IPS-15b (cell line): ENCODE measurements around the gene FLT1.

ENCODE experiments used
- H3K27me3 ChIP-seq: one replicate; pipeline ENCODE4 v1.6.1; 2013; ENCODE audit warnings: low read length; ENCODE audit not compliant: control insufficient read depth, insufficient read depth
- H3K36me3 ChIP-seq: one replicate; pipeline ENCODE4 v1.6.1; 2013; ENCODE audit warnings: low read length; ENCODE audit not compliant: control insufficient read depth, insufficient read depth
- H3K4me1 ChIP-seq: one replicate; pipeline ENCODE4 v1.6.1; 2013; ENCODE audit warnings: mild to moderate bottlenecking, low read length; ENCODE audit not compliant: control insufficient read depth, insufficient read depth
- H3K4me3 ChIP-seq: one replicate; pipeline ENCODE4 v1.5.1; 2013; ENCODE audit warnings: low read depth, low read length
- H3K9ac ChIP-seq: one replicate; pipeline ENCODE4 v1.6.1; 2013; ENCODE audit warnings: low read depth, mild to moderate bottlenecking, low read length
- H3K9me3 ChIP-seq: one replicate; pipeline ENCODE4 v1.6.1; 2013; ENCODE audit warnings: mild to moderate bottlenecking, low read length; ENCODE audit not compliant: control insufficient read depth, insufficient read depth

FLT1 gene

DNA sequence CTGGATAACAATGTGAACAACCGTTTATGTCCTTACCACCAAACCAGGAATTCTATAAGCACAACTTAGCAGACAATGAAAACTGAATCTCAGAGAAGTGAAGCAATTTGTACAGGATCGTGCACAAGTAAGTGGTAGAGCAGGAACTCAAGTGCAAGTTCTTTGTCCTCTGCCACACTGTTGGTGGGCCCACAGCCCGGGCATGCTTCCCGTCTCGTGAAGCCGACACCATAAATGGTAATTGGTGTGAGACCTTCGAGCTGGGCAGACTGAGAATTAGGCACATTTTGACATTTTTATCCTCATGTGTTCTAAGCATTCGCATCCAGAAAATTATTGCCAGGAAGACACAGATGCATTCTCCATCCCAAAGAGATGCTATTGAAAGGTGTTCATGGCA lies 27.9 kb upstream of the FLT1 start:
- Histone ChIP-seq H3K9me3 (no peaks in the 10 kb centered on the region), H3K9ac (no peak overlapping the region), H3K4me1 (no peaks in the 10 kb centered on the region), H3K27me3 (no peaks in the 10 kb centered on the region), H3K36me3 (no peaks in the 10 kb centered on the region), H3K4me3 (no peak overlapping the region)

GRCh38 chr13:28513745-28514144 lies 18.8 kb upstream of the FLT1 start:
- Histone ChIP-seq H3K36me3 (no peaks in the 10 kb centered on the region), H3K4me3 (no peak overlapping the region), H3K9me3 (no peaks in the 10 kb centered on the region), H3K4me1 (no peaks in the 10 kb centered on the region), H3K9ac (no peak overlapping the region), H3K27me3 (no peaks in the 10 kb centered on the region)

GRCh38 chr13:28510542-28510941 lies 15.6 kb upstream of the FLT1 start:
- Histone ChIP-seq H3K36me3 (no peaks in the 10 kb centered on the region), H3K4me1 (no peaks in the 10 kb centered on the region), H3K27me3 (no peaks in the 10 kb centered on the region), H3K9me3 (no peaks in the 10 kb centered on the region), H3K9ac (no peak overlapping the region), H3K4me3 (no peak overlapping the region)

- H3K27me3 ChIP-seq = no peaks in the 10 kb centered on the region
- H3K4me1 ChIP-seq = no peaks in the 10 kb centered on the region
- no peaks in the 10 kb centered on the region for H3K9me3 ChIP-seq
- no peak overlapping the region for H3K4me3 ChIP-seq
- no peak overlapping the region for H3K9ac ChIP-seq
- no peaks in the 10 kb centered on the region for H3K36me3 ChIP-seq
Observed at GRCh38 chr13:28510066-28510465, 15.1 kb upstream of the FLT1 start.

DNA sequence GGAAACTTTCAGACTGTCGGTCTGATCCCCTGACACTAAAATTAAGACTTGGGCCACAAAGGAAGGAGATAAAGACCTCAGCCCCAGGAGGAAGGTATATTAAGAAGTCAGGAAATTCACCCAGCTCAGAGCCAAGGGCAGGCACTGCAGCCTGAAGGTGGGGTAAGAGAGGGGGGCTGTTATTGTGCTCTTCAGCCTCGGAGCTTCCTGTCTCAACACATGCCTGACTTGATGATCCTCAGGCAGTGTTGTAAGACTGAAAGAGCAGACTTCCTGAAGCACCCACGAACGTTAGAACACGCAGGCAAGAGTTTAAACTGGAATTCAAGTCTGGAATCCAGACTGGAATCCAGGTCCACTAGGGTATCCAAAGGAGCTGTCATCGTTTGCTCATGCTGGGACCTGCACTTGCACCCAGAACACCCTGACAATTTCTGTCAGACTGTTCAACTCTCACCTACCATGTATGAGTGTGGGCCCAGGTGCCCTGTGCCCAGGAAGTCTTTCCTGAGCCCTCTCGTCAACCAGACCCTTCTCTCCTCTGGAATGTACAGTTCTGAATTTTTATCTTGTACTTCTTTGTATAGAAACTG lies 10.7 kb upstream of the FLT1 start:
- H3K4me1 ChIP-seq = no peaks in the 10 kb centered on the region
- no peak overlapping the region for H3K9ac ChIP-seq
- no peak overlapping the region for H3K4me3 ChIP-seq
- no peaks in the 10 kb centered on the region for H3K27me3 ChIP-seq
- no peaks in the 10 kb centered on the region for H3K9me3 ChIP-seq
- no peaks in the 10 kb centered on the region for H3K36me3 ChIP-seq

- H3K27me3 ChIP-seq = no peaks in the 10 kb centered on the region
- H3K9ac ChIP-seq = no peak overlapping the region
- H3K9me3 ChIP-seq = no peaks in the 10 kb centered on the region
- H3K36me3 ChIP-seq = no peaks in the 10 kb centered on the region
- no peak overlapping the region for H3K4me3 ChIP-seq
- H3K4me1 ChIP-seq = no peaks in the 10 kb centered on the region
Observed at GRCh38 chr13:28503182-28503967, 8.4 kb upstream of the FLT1 start.

- Histone ChIP-seq H3K9ac (no peak overlapping the region), H3K4me3 (no peak overlapping the region), H3K27me3 (peaks cover 15% of the 10 kb centered on the region), H3K36me3 (no peaks in the 10 kb centered on the region), H3K4me1 (no peaks in the 10 kb centered on the region), H3K9me3 (no peaks in the 10 kb centered on the region)
Observed at GRCh38 chr13:28501547-28501946, 6.6 kb upstream of the FLT1 start.

- Histone ChIP-seq H3K9me3 (no peaks in the 10 kb centered on the region), H3K9ac (no peak overlapping the region), H3K4me1 (no peaks in the 10 kb centered on the region), H3K4me3 (no peak overlapping the region), H3K36me3 (no peaks in the 10 kb centered on the region), H3K27me3 (peaks cover 26% of the 10 kb centered on the region)
Observed at GRCh38 chr13:28499609-28500008, 4.7 kb upstream of the FLT1 start.

DNA sequence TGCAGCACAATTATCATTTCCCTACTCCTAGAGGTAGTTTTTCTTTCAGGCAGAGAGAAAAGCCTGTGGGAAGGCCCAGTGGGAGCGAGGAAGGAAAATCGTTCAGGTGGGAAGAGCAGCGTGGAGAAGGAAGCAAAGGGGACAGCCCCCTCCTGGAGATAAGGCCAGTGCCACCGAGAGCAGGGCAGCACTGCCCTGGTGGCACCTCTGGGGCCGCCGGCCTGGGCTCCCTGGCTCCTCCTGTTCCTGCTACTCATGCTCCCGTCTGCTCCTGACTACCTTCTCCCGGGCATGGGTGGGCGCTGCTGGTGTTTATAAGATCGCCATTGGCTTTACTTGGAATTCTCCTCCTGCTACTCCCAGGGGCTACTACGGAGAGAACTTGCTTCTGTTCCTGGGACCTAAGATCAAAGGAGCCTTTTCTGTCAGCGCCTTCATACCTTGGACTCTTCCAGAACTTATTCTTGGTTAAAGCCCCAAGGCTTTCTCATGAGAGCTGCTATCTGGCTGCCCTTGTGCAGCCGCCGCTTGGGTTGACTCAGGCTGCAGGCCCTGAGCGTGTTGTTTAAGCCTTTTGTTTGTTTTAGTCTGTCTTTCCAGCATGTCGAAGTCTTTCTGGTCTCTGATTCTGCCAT lies 3.7 kb upstream of the FLT1 start:
- no peaks in the 10 kb centered on the region for H3K4me1 ChIP-seq
- H3K4me3 ChIP-seq = no peak overlapping the region
- peaks cover 28% of the 10 kb centered on the region for H3K27me3 ChIP-seq
- H3K9me3 ChIP-seq = no peaks in the 10 kb centered on the region
- no peaks in the 10 kb centered on the region for H3K36me3 ChIP-seq
- no peak overlapping the region for H3K9ac ChIP-seq

GRCh38 chr13:28497143-28497876 lies 2.4 kb upstream of the FLT1 start:
- peaks cover 3% of the 10 kb centered on the region for H3K4me1 ChIP-seq
- H3K36me3 ChIP-seq = no peaks in the 10 kb centered on the region
- H3K9me3 ChIP-seq = no peaks in the 10 kb centered on the region
- peaks cover 35% of the 10 kb centered on the region for H3K27me3 ChIP-seq
- no peak overlapping the region for H3K9ac ChIP-seq
- H3K4me3 ChIP-seq = no peak overlapping the region

DNA sequence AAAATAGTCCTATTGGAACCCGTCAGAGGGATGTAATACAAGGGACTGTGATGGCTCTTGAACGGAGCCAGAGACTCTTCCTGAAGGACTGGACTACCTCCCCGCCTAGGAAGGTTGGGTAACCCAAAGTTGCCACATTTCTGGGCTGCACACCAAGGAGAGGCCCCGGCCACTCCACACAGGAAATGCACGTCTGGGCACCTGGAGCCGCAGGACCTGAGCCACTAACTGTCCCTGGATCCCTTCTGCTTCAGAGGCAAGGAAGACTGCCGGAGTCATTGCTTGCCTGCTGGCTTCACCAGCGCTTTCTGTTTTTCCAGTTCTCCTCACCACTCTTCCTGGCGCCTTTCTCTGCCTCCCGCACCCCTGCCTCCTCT lies 1.2 kb upstream of the FLT1 start:
- Histone ChIP-seq H3K27me3 (peaks cover 38% of the 10 kb centered on the region), H3K9me3 (no peaks in the 10 kb centered on the region), H3K4me3 (peak overlapping the region; percentile 84), H3K36me3 (no peaks in the 10 kb centered on the region), H3K9ac (no peak overlapping the region), H3K4me1 (peaks cover 14% of the 10 kb centered on the region)
